Measurements from ENCODE around the gene C20orf173.

C20orf173 gene

DNA sequence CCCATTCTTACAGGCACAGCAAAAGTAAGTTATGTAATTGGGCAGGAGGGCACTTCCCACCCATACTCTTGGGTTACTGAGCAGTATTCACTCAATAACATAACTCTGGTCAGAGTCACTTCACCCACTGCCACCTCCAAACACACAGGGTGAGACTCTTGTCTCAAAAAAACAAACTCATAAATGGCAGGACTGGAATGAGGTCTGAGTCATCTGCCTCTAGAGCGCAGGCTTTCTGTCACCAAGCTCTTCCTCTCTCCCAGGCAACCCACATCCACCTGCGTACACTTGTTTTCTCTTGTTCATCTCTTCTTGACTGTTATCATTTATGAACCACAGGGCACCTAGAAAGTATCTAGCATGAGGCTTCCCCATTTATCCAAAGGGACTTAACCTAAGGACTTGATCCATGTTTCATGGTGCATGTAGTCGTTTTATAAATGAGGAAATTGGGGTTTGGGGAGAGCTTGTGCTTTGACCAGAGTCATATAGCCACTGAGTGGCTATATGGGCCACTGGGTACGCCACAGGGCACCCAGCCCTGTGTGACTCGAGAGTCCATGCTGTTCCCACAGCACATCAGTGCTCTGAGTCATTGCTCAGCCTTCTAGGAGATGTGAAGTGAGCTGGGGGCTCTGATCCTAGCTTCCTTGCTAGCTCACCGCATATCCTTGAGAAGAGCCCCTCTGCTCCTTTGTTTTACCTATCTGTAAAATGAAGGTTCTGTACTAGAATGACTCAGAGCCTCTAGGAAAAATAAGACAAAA is 22.4 kb downstream of the C20orf173 start:
- no peak for DNase-seq (ENCODE audit: low spot score)

DNA sequence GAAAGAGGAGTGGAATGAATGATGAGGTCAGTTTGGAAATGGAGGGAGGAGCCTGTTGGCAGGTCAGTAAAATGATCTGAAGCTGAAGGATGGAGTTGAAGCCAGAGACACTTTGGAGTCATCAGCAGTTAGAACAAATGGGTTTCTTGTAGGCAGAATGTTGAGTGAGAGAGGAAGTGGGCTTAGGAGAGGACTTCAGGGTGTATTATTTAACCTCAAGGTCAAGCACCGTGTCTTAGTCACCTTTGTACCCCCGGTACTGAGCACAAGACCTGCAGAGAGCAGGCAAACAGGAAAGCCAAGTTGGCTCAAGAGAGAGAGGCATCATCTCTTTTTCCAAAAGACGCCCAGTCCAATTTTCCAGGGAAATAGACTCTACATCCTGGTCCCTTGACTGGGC is 23.3 kb downstream of the C20orf173 start:
- DNase-seq (ENCODE audit: low spot score): no peak

GRCh38 chr20:35504751-35505150 is 24.7 kb downstream of the C20orf173 start:
- DNase-seq (ENCODE audit: low spot score): no peak

- no peak for DNase-seq (ENCODE audit: low spot score)
These were observed 25.5 kb downstream of the C20orf173 start for GRCh38 chr20:35503841-35504561.

DNA sequence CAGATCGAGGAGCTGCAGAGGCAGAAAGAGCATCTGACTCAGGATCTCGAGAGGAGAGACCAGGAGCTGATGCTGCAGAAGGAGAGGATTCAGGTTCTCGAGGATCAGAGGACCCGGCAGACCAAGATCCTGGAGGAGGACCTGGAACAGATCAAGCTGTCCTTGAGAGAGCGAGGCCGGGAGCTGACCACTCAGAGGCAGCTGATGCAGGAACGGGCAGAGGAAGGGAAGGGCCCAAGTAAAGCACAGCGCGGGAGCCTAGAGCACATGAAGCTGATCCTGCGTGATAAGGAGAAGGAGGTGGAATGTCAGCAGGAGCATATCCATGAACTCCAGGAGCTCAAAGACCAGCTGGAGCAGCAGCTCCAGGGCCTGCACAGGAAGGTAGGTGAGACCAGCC is 26.2 kb downstream of the C20orf173 start:
- DNase-seq (ENCODE audit: low spot score): no peak

- no peak for DNase-seq (ENCODE audit: low spot score)
These were observed 27.1 kb downstream of the C20orf173 start for GRCh38 chr20:35502352-35502751.

GRCh38 chr20:35499271-35499670 is 30.2 kb downstream of the C20orf173 start:
- DNase-seq (ENCODE audit: low spot score): no peak

GRCh38 chr20:35497780-35498189 is 31.7 kb downstream of the C20orf173 start:
- DNase-seq (ENCODE audit: low spot score): no peak

DNA sequence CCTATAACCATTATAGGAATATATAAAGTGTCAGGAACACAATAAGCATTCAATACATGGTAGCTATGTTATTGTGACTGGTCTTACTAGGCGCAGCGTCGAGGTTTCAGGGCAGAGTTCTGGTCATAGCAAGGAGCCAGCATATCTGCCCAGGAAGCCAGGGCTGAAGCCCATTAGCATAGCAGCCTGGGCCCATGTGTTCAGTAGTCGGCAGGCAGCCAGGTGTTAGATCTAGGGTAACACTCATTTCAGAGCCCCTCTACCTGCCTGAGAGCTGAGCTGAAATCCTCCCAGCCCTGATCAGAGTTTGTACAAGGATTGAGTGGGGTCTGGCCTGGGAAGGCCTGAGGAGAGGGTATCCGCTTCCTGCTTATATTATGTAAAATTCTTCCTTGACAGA is 32.1 kb downstream of the C20orf173 start:
- DNase-seq (ENCODE audit: low spot score): no peak

DNA sequence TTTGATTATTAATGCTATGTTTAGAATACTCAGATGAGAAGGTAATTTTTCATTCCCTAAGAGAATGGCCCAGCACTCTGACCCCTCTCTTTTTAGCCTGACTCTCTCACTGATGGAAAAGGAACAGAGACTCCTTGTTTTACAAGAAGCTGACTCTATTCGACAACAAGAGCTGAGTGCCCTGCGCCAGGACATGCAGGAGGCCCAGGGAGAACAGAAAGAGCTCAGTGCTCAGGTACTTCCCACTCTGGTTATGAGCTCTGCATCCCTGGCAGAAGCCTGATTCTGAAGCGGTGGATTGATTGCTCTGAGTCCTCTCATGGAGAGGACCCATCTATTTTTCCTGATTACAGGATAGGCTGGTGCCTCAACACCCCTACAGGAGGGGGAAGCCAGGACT is 33.0 kb downstream of the C20orf173 start:
- no peak for DNase-seq (ENCODE audit: low spot score)

DNA sequence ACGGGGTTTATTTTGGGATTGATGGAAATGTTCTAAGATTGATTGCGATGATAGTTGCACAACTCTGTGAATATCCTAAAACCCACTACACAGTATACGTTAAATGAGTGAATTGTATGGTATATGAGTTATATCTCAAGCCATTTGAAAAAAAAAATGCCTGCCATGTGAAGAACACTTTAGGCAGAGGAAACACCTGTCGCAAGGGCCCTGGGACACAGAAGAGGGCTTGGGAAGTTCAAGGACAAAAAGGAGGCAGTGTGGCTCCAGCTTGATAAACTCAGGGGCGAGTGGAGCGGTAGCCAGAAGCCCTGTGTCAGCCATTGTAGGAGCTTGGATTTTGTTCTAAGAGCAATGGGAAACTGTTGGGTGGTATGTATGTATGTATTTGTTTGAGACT is 37.1 kb downstream of the C20orf173 start:
- DNase-seq (ENCODE audit: low spot score): no peak

DNA sequence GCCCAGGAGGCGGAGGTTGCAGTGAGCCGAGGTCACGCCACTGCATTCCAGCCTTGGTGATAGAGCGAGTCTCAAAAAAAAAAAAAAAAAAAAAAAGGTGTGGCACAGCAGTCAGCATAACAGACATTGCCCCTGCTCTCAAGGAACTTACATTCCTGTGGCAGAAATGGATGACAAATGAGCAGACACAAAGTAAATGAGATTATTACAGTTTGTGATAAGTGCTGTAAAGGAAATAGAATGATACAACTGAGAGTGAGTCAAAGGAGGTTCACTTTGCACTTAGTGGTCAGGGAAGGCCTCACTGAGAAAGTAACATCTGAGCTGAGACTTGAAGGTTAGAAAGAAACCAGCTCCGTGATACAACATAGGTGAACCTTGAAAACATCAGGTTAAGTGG is 37.6 kb downstream of the C20orf173 start:
- DNase-seq (ENCODE audit: low spot score): no peak

- DNase-seq (ENCODE audit: low spot score): no peak
These were observed 38.7 kb downstream of the C20orf173 start for GRCh38 chr20:35490736-35491181.

DNA sequence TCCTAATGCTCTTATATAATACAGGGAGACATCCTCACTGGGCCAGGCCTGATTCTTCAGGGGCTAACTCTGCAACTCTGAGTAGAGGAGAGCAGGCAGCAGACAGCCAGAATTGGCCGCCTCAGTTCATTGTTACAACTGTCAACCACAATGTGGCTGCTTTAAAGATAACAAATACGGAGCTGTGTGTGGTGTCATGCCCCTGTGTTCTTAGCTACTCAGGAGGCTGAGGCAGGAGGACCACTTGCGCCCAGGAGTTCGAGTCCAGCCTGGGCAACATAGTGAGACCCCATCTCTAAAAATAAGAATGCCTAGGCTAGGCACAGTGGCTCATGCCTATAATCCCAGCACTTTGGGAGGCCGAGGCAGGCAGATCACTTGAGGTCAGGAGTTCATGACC is 39.7 kb downstream of the C20orf173 start:
- no peak for DNase-seq (ENCODE audit: low spot score)

GRCh38 chr20:35487479-35487878 is 42.0 kb downstream of the C20orf173 start:
- no peak for DNase-seq (ENCODE audit: low spot score)

- no peak for DNase-seq (ENCODE audit: low spot score)
These were observed 49.7 kb downstream of the C20orf173 start for GRCh38 chr20:35479798-35480197.

DNA sequence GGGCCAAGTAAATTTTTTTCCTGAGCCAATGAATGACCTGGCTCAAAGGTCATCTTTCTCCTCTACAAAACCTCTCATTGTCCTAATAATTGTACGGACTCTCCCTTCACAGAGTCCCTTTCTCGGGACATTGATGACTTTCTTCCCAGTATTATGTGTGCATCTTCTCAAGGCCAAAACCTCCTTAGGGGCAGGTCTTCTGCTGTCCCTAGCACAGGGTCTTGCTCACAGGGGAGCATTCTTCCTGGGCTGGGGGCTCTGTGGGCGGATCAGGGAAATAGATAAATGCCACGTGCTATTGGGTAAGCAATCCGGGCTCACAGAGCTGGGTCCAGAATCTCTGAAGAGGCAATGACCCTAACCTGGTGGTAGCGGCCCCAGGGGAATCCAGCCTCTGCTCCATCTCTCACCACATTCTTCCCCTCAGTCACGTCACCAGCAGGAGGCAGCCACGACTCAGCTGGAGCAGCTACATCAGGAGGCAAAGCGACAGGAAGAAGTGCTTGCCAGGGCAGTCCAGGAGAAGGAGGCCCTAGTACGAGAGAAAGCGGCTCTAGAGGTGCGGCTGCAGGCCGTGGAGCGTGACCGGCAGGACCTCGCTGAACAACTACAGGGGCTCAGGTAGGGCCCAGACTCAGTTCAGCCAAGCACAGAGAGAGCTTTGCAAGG is 50.5 kb downstream of the C20orf173 start:
- no peak for DNase-seq (ENCODE audit: low spot score)

Measured in AG08395 (cell line).